Measurements from ENCODE around the gene SELENOI. TPM values are rescaled to one million over a fixed set of nuclear protein-coding genes. Genes with fewer than 3 reads are reported as not detected.

SELENOI gene
- total and polyA plus RNA-seq, 2 experiments from 2014 or later: 8.4 to 67.8 TPM

DNA sequence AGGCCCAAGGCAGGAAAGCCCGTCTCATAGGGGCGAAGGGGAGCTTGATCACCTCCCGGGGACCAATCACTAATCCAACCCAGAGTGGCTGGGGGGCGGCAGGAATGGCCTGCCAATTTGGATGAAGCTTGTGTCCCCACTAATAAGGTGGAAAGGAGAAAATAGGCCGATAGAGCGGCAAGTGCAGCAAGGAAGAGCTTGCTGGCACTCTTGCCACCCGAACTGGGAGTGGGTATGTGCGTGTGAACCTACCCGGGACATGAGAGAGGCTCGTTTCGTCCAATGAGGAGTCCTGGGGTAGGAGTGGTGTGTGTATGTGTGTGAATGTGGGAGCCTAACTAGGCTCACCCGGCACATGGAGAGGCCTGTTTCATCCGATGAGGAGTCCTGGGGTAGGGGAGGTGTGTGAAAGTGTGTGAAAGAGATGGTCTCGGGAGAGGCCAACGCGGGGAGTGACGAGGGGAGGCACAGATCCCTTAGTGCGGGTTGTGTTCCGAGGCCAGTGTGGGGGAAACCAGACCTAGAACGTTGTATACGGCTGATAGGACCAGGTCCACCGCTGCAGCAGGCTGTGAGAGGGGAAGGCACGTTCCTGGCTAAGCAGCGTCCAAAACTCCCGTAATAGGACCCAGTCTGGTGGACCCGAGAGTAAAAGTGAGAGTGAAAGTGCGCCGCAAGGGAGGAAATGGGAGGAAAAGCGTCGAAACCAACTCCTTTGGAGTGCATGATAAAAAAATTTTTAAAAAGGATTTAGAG lies 47.1 kb upstream of the SELENOI start:
- no peaks in the 10 kb centered on the region for H4K20me1 ChIP-seq (replicated peaks; ENCODE audit: insufficient read depth)
- no peaks in the 10 kb centered on the region for H3K9me2 ChIP-seq (ENCODE audit: insufficient read depth)
- H3F3A ChIP-seq (replicated peaks; ENCODE audit: low read depth): no peaks in the 10 kb centered on the region
- H3K4me1 Mint-ChIP-seq: no peaks in the 10 kb centered on the region; the same call in 1 of the 3 replicates
- DNase-seq (ENCODE audit: low spot score) (peak; percentile 47), ATAC-seq (peak; percentile 60)
- H3K4me3 Mint-ChIP-seq: no peak overlapping the region
- no peaks in the 10 kb centered on the region for H3K79me2 ChIP-seq (replicated peaks; ENCODE audit: insufficient read depth)
- peak overlapping the region; percentile 85 for H3K27ac ChIP-seq (ENCODE audit: low read depth)
- H3K27me3 ChIP-seq (ENCODE audit: insufficient read depth): no peaks in the 10 kb centered on the region
- no peak for TF ChIP-seq ETS1 (IDR thresholded peaks at IDR 0.05)
- no peak for TF ChIP-seq ZNF331 (CRISPR knock-in tag; IDR thresholded peaks at IDR 0.05; ENCODE audit: low read depth)
- TF ChIP-seq CREB1 (CRISPR knock-in tag; IDR thresholded peaks at IDR 0.05; ENCODE audit: low read depth): no peak
- TF ChIP-seq NANOG (IDR thresholded peaks at IDR 0.05; ENCODE audit: borderline replicate concordance): no peak
- H2AFZ ChIP-seq: peak overlapping the region; percentile 53
- peak overlapping the region; percentile 88 for H3K4me2 ChIP-seq
- no peaks in the 10 kb centered on the region for H3K36me3 ChIP-seq (ENCODE audit: insufficient read depth)
- no peak overlapping the region for H3K27ac Mint-ChIP-seq
- peaks cover 27% of the 10 kb centered on the region for H3K4me1 ChIP-seq (ENCODE audit: insufficient read depth)
- H3K4me3 ChIP-seq: peak overlapping the region; percentile 61
- H3K9me3 Mint-ChIP-seq: no peaks in the 10 kb centered on the region
- H3K27me3 Mint-ChIP-seq (ENCODE audit: insufficient read depth, low read depth, poor library complexity): no peaks in the 10 kb centered on the region
- peaks cover 2% of the 10 kb centered on the region; the same call in 1 of the 3 replicates for H3K36me3 Mint-ChIP-seq (ENCODE audit: low read depth)

DNA sequence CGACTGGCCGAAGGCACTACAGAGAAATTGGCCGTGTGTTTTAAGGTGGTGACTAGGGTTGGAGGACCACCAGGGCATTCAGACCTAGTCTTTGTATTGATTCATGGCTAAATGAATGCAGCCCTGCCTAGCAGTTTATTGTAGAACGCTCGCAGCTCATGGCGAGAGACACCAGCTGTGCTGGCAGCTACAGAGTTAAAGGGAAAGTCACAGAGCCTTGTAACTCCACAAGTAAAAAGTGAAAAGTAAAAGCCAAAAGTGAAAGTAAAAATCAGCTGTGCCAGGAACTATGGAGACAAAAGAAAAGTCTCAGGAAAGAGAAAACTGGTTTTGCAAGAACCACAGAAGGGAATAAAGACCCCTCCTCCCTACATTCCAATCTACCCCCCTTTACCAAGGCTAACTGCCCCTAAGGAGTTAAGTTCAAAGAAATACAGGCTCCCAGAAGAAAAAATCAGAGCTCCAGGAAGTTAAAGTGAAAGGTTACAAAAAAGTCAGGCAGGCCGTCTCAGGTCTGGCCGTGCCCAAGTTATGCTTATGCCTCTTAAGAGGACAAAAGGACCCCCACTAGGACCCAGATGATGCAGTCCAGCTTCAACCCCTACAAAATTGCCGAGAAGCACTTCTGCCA lies 46.4 kb upstream of the SELENOI start:
- peak; percentile 96 for DNase-seq (ENCODE audit: low spot score)
- H3K27me3 Mint-ChIP-seq (ENCODE audit: insufficient read depth, low read depth, poor library complexity): no peaks in the 10 kb centered on the region
- H3K4me3 Mint-ChIP-seq: no peak overlapping the region
- no peaks in the 10 kb centered on the region for H3K9me3 Mint-ChIP-seq
- H3F3A ChIP-seq (replicated peaks; ENCODE audit: low read depth): no peaks in the 10 kb centered on the region
- TF ChIP-seq POLR2AphosphoS5 (IDR thresholded peaks at IDR 0.05; ENCODE audit: low read depth) (peak; percentile 35; the same call in 1 of the 2 replicates), EZH2 (IDR thresholded peaks at IDR 0.05; ENCODE audit: low read depth, unreplicated experiment) (no peak), STAT1 (IDR thresholded peaks at IDR 0.05; ENCODE audit: unreplicated experiment) (no peak), NANOG (IDR thresholded peaks at IDR 0.05; ENCODE audit: borderline replicate concordance) (0 out of 2 replicates have a peak, but pooled peaks have one; percentile 26), JUNB (IDR thresholded peaks at IDR 0.05; ENCODE audit: unreplicated experiment) (no peak)
- TF ChIP-seq, protein P1, sequence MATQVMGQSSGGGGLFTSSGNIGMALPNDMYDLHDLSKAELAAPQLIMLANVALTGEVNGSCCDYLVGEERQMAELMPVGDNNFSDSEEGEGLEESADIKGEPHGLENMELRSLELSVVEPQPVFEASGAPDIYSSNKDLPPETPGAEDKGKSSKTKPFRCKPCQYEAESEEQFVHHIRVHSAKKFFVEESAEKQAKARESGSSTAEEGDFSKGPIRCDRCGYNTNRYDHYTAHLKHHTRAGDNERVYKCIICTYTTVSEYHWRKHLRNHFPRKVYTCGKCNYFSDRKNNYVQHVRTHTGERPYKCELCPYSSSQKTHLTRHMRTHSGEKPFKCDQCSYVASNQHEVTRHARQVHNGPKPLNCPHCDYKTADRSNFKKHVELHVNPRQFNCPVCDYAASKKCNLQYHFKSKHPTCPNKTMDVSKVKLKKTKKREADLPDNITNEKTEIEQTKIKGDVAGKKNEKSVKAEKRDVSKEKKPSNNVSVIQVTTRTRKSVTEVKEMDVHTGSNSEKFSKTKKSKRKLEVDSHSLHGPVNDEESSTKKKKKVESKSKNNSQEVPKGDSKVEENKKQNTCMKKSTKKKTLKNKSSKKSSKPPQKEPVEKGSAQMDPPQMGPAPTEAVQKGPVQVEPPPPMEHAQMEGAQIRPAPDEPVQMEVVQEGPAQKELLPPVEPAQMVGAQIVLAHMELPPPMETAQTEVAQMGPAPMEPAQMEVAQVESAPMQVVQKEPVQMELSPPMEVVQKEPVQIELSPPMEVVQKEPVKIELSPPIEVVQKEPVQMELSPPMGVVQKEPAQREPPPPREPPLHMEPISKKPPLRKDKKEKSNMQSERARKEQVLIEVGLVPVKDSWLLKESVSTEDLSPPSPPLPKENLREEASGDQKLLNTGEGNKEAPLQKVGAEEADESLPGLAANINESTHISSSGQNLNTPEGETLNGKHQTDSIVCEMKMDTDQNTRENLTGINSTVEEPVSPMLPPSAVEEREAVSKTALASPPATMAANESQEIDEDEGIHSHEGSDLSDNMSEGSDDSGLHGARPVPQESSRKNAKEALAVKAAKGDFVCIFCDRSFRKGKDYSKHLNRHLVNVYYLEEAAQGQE (IDR thresholded peaks at IDR 0.05; ENCODE audit: unreplicated experiment): peak; percentile 13
- H4K20me1 ChIP-seq (replicated peaks; ENCODE audit: insufficient read depth): no peaks in the 10 kb centered on the region
- ATAC-seq: peak; percentile 47
- H3K27ac Mint-ChIP-seq: no peak overlapping the region
- no peaks in the 10 kb centered on the region; the same call in 1 of the 3 replicates for H3K4me1 Mint-ChIP-seq
- H3K27me3 ChIP-seq (ENCODE audit: insufficient read depth): no peaks in the 10 kb centered on the region
- H3K9me2 ChIP-seq (ENCODE audit: insufficient read depth): no peaks in the 10 kb centered on the region
- H3K79me2 ChIP-seq (replicated peaks; ENCODE audit: insufficient read depth): no peaks in the 10 kb centered on the region
- peak overlapping the region; percentile 85 for H3K27ac ChIP-seq (ENCODE audit: low read depth)
- H2AFZ ChIP-seq: peak overlapping the region; percentile 53; the same call in 1 of the 2 replicates
- H3K4me1 ChIP-seq (ENCODE audit: insufficient read depth): peaks cover 27% of the 10 kb centered on the region
- H3K4me3 ChIP-seq: peak overlapping the region; percentile 61
- H3K36me3 ChIP-seq (ENCODE audit: insufficient read depth): no peaks in the 10 kb centered on the region
- H3K4me2 ChIP-seq: peak overlapping the region; percentile 88
- peaks cover 2% of the 10 kb centered on the region; the same call in 1 of the 3 replicates for H3K36me3 Mint-ChIP-seq (ENCODE audit: low read depth)
